Karpas-422 (cell line): ENCODE results near the gene NKG7. TPM values are rescaled to one million over a fixed set of nuclear protein-coding genes. Genes with fewer than 3 reads are reported as not detected.

Experiments
- DNase-seq: peaks from one replicate; pipeline ENCODE4 v3.0.0-alpha.2; 2015
- H2AFZ ChIP-seq: fragments of 200-600 bp; sonication (generic); 2 replicates; pipeline ENCODE4 v1.6.1; 2014; ENCODE audit warnings: antibody characterized with exemption, low read length, mixed read lengths
- H3K27ac ChIP-seq: fragments of 200-600 bp; sonication (generic); 2 replicates; pipeline ENCODE4 v1.5.1; 2014; ENCODE audit warnings: mild to moderate bottlenecking, low read length, moderate library complexity
- H3K27me3 ChIP-seq: fragments of 200-600 bp; sonication (generic); 2 replicates; pipeline ENCODE4 v1.6.1; 2014; ENCODE audit warnings: low read length, mixed read lengths
- H3K36me3 ChIP-seq: fragments of 200-600 bp; sonication (generic); 2 replicates; pipeline ENCODE4 v1.6.1; 2014; ENCODE audit warnings: low read length, mixed read lengths; ENCODE audit not compliant: insufficient read depth
- H3K4me1 ChIP-seq: fragments of 200-600 bp; sonication (generic); 2 replicates; pipeline ENCODE4 v1.6.1; 2014; ENCODE audit warnings: mild to moderate bottlenecking, low read length, mixed read lengths
- H3K4me2 ChIP-seq: fragments of 200-600 bp; sonication (generic); 2 replicates; pipeline ENCODE4 v1.6.1; 2014; ENCODE audit warnings: low read length, low read depth, mild to moderate bottlenecking; ENCODE audit not compliant: poor library complexity, severe bottlenecking
- H3K4me3 ChIP-seq: fragments of 200-600 bp; sonication (generic); 2 replicates; pipeline ENCODE4 v1.5.1; 2014; ENCODE audit warnings: mild to moderate bottlenecking, antibody characterized with exemption, low read length, mixed read lengths
- H3K79me2 ChIP-seq: fragments of 200-600 bp; sonication (generic); 2 replicates; pipeline ENCODE4 v1.6.1; 2014; ENCODE audit warnings: mild to moderate bottlenecking, low read length, mixed read lengths
- H3K9ac ChIP-seq: fragments of 200-600 bp; sonication (generic); 2 replicates; pipeline ENCODE4 v1.6.0; 2014; ENCODE audit warnings: low read length
- H3K9me2 ChIP-seq: fragments of 200-600 bp; sonication (generic), shearing (Covaris generic); replicated peaks from 2 replicates; pipeline ENCODE4 v1.6.0; 2014; ENCODE audit warnings: mild to moderate bottlenecking, low read length, moderate library complexity; ENCODE audit not compliant: insufficient read depth
- H3K9me3 ChIP-seq: fragments of 300-700, 200-600 bp; sonication (generic); 2 replicates; pipeline ENCODE4 v1.6.1; 2014; ENCODE audit warnings: low read length, mixed read lengths
- H4K20me1 ChIP-seq: fragments of 200-600 bp; sonication (generic); 2 replicates; pipeline ENCODE4 v1.6.1; 2014; ENCODE audit warnings: mild to moderate bottlenecking, antibody characterized with exemption, low read length, low read depth; ENCODE audit not compliant: insufficient read depth
- total RNA-seq: library from RNA; depleted of rRNA; stranded (reverse); fragments of >200 nt; shearing (Covaris generic); gene quantifications from 2 replicates; pipeline ENCODE4 v1.2.3, GENCODE V29; 2014; ENCODE audit warnings: low replicate concordance

NKG7 gene
- total RNA-seq, 1 experiment from 2014 or later = not detected

DNA sequence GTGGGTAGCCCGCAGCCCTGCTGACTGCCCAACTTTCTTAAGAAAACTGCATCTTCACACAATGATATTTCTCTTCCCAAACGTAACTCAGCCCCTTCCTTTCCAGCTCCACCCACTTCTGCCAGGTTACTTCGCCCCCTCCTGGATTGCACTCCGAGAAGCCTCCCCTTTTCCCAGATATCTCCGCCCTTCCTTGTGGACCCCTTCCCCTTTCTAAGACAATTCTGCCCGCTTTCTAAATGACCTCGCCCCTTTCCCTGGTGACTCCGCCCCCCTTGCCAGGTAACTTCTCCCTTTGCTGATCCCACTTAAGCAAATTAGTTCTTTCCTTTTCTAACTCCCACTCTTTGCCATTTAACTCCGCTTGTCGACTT is 33.2 kb downstream of the NKG7 start:
- Histone ChIP-seq H3K9ac (peak overlapping the region; percentile 67), H3K27ac (no peak overlapping the region), H4K20me1 (no peaks in the 10 kb centered on the region), H3K79me2 (no peaks in the 10 kb centered on the region), H3K9me3 (no peaks in the 10 kb centered on the region), H3K4me1 (peaks cover 33% of the 10 kb centered on the region), H3K4me3 (peak overlapping the region; percentile 66), H3K9me2 (no peaks in the 10 kb centered on the region), H2AFZ (peak overlapping the region; percentile 50; the same call in 1 of the 2 replicates), H3K27me3 (no peaks in the 10 kb centered on the region), H3K4me2 (peak overlapping the region; percentile 65), H3K36me3 (no peaks in the 10 kb centered on the region)
- no peak for DNase-seq

DNA sequence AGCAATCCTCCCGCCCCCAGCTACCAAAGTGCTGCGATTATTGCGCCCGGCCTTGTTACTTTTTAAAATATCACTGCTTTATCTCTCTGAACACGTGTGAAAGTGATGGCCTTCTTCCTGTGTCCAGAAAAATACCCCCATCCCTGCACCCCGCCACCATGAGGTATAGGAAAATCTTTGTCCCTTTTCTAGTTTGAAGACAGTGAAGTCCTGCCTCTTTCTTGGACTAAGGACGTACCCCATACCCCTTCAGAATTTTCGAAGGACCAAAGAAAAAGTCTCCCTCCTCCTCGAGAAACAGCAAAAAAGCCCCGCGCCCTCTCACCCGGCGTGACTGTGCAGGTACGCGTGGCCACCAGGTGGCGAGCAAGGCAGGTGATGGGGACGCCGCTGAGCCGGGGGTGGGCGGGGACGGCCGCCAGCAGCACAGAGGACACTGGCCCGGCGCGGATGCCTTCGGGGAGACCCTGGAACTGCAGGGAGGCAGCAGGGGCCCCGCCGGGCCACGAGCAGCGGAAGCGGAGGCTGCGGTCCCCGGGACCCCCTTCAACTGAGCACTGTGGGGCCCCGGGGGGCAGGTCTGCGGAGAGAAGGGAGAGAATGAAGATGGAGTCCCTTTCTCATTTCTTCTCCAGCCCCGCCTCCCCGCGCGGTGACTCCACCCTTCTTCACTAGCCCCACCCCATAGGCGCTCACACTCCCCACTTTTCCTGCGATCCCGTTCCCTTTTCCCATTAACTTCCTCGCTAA is 33.7 kb downstream of the NKG7 start:
- Histone ChIP-seq H3K4me2 (peak overlapping the region; percentile 65), H3K36me3 (no peaks in the 10 kb centered on the region), H3K4me1 (peaks cover 31% of the 10 kb centered on the region), H3K27me3 (no peaks in the 10 kb centered on the region), H3K9me2 (no peaks in the 10 kb centered on the region), H3K4me3 (peak overlapping the region; percentile 66), H4K20me1 (no peaks in the 10 kb centered on the region), H3K9ac (peak overlapping the region; percentile 67), H3K9me3 (no peaks in the 10 kb centered on the region), H3K79me2 (no peaks in the 10 kb centered on the region), H3K27ac (peak overlapping the region; percentile 30; the same call in 1 of the 2 replicates), H2AFZ (peak overlapping the region; percentile 50)
- DNase-seq = peak; percentile 97

DNA sequence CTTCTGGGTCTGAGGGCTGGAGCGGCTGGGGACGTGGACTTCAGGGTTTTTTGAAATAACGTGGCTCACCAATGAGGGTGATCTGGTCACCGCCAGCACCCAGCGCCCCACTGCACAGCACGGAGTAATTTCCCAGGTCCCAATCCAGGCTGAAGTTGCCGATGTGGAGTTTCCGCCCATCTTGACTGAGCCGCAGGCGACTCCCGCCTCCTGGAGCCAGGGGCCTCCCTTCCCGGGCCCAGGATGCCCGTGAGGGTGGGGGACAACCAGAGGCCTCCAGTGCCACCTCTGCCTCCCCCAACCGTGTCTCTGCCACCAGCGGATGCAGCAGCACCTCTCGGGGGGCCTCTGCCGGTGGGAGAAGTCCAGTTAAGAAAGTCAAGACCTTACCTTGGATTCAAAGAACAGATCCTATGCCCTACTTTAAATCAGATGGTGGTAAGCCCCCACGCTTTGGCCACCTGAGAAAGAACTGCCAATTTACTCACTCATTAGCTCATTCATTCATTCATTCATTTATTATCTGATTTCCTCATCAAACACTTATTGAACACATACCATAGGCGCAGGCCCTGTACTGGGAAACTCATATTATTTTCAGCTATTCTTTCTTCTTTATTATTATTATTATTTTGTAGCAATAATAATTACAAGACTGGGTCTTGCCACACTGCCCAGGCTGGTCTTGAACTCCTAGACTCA is 34.4 kb downstream of the NKG7 start:
- H3K9me2 ChIP-seq = no peaks in the 10 kb centered on the region
- H3K36me3 ChIP-seq = no peaks in the 10 kb centered on the region
- H2AFZ ChIP-seq = peak overlapping the region; percentile 50; the same call in 1 of the 2 replicates
- peak overlapping the region; percentile 66 for H3K4me3 ChIP-seq
- no peaks in the 10 kb centered on the region for H3K9me3 ChIP-seq
- H3K9ac ChIP-seq = peak overlapping the region; percentile 67
- no peaks in the 10 kb centered on the region for H3K27me3 ChIP-seq
- H3K79me2 ChIP-seq = peaks cover 4% of the 10 kb centered on the region; the same call in 1 of the 2 replicates
- peaks cover 30% of the 10 kb centered on the region for H3K4me1 ChIP-seq
- H4K20me1 ChIP-seq = no peaks in the 10 kb centered on the region
- H3K27ac ChIP-seq = peak overlapping the region; percentile 30; the same call in 1 of the 2 replicates
- DNase-seq = no peak
- peak overlapping the region; percentile 65 for H3K4me2 ChIP-seq

DNA sequence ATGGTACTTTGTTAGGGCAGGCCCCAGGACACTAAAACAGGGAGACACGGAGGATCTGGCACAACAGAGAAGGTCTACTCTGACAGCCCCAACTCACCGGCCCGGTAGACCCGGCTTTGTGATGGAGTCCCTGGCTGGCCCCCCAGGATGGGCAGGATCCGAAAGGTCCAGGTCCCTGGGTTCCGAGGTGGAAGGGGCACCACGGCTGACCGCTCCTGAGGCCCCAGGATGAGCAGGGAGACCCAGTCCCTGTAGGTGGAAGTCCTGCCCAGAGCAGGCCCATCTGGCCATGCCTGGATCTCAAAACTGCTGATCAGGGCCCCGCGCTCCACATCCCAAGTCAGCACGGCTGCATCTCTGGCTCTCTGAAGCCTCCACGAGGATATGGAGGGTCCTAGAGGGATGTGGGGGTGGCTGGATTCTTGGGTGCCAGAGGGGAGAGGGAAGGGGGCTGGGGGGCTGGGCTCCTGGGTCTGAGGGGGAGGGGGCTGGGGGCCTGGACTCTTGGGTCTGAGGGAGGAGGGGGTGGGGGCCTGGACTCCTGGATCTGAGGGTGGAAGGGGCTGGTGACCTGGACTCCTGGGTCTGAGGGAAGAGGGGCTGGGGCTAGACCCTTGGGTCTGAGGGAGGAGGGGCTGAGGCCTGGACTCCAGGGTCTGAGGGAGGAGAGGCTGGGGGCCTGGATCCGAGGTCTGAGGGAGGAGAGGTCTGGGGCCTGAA is 35.2 kb downstream of the NKG7 start:
- no peak for DNase-seq
- no peaks in the 10 kb centered on the region for H3K27me3 ChIP-seq
- no peak overlapping the region for H3K9ac ChIP-seq

DNA sequence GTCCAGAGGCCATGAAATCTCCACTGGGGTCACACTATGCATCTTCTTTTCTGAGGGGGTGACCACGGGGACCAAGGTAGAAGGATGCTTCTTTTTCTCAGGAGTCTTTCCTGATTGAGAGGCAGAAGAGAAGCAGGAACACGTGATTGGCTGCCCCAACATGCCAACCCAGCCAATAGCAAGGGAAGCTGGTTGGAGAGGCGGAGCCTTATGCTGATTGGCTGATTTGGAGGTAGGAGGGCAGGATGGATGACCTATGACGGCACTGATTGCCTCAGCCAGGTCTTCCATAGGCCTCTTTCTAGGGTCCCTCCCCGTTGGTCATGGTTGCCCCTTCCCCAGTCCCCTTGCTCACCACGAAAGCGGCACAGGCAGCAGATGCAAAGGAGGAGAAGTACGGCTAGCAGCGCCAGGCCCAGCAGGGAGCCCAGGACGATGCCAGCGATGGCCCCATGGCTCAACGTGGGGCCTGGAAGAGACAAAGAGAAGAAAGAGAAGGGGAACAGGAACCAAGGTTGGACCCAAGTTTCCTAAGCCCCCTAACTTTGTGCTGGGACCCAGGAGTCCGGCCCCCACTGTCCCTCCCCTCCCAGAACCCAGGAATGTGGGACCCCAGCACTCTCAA is 38.5 kb downstream of the NKG7 start:
- Histone ChIP-seq H3K4me1 (peaks cover 22% of the 10 kb centered on the region), H3K9me3 (no peaks in the 10 kb centered on the region), H3K36me3 (peaks cover 16% of the 10 kb centered on the region), H3K9ac (peak overlapping the region; percentile 63), H3K9me2 (no peaks in the 10 kb centered on the region), H3K27me3 (no peaks in the 10 kb centered on the region), H3K4me2 (peak overlapping the region; percentile 58), H3K4me3 (peak overlapping the region; percentile 67), H3K27ac (no peak overlapping the region; the same call in 1 of the 2 replicates), H4K20me1 (no peaks in the 10 kb centered on the region), H2AFZ (peak overlapping the region; percentile 48; the same call in 1 of the 2 replicates), H3K79me2 (peaks cover 6% of the 10 kb centered on the region; the same call in 1 of the 2 replicates)
- peak; percentile 97 for DNase-seq

More for the DNA sequence above, 35.2 kb downstream of the NKG7 start:
- no peaks in the 10 kb centered on the region for H4K20me1 ChIP-seq
- H3K79me2 ChIP-seq = peaks cover 6% of the 10 kb centered on the region; the same call in 1 of the 2 replicates
- H3K36me3 ChIP-seq = peaks cover 2% of the 10 kb centered on the region; the same call in 1 of the 2 replicates
- H2AFZ ChIP-seq = no peak overlapping the region
- peaks cover 28% of the 10 kb centered on the region for H3K4me1 ChIP-seq
- H3K9me3 ChIP-seq = no peaks in the 10 kb centered on the region
- H3K27ac ChIP-seq = no peak overlapping the region
- H3K9me2 ChIP-seq = no peaks in the 10 kb centered on the region
- no peak overlapping the region for H3K4me2 ChIP-seq
- no peak overlapping the region for H3K4me3 ChIP-seq

DNA sequence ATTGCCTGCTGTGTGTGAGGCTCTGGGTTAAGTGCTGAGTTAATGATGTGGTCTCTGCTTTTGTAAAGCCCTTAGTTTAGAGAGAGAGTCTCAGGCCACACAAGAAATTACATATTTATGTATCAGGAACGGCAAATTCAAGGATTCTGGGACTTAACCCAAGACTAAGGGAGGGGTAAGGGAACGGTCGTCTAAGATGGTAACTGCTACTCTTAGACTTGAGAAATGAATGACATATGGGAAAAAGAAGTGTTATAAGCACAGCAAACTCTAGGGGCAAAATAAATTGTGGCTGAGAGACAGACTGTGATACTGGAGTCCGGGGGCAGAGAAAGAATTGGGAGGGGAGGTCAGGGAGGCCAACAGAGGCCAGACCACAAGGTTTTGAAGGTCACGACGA is 40.7 kb downstream of the NKG7 start:
- Histone ChIP-seq H3K9ac (no peak overlapping the region), H4K20me1 (no peaks in the 10 kb centered on the region)

DNA sequence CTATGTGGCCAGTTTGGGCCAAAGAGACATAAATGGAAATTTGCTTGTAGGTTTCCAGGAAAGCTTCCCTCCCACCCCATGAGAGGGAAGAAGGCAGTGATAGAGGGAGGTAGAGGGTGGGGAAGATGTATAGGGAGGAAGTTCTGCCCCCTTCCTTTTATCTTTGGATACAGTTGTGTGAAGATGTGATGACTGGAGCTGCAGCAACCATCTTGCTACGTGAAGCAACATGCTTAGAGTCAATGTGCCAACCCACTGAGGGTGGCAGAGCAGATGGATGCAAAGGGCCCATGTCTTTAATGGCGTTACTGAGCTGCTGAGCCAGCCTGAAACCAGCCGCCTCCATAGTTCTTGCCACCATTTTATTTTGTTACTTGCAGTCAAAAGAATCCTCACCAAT is 41.3 kb downstream of the NKG7 start:
- no peaks in the 10 kb centered on the region for H3K9me2 ChIP-seq
- H3K4me2 ChIP-seq = no peak overlapping the region
- H3K4me3 ChIP-seq = no peak overlapping the region
- no peak overlapping the region for H3K9ac ChIP-seq
- H4K20me1 ChIP-seq = no peaks in the 10 kb centered on the region
- H3K27ac ChIP-seq = no peak overlapping the region
- peaks cover 6% of the 10 kb centered on the region; the same call in 1 of the 2 replicates for H3K79me2 ChIP-seq
- no peaks in the 10 kb centered on the region for H3K9me3 ChIP-seq
- no peak for DNase-seq
- H3K36me3 ChIP-seq = peaks cover 16% of the 10 kb centered on the region
- peaks cover 14% of the 10 kb centered on the region for H3K4me1 ChIP-seq
- no peaks in the 10 kb centered on the region for H3K27me3 ChIP-seq
- no peak overlapping the region for H2AFZ ChIP-seq

More for the DNA sequence above, 40.7 kb downstream of the NKG7 start:
- peaks cover 14% of the 10 kb centered on the region for H3K4me1 ChIP-seq
- H3K27me3 ChIP-seq = no peaks in the 10 kb centered on the region
- no peak for DNase-seq
- H2AFZ ChIP-seq = no peak overlapping the region
- peaks cover 6% of the 10 kb centered on the region; the same call in 1 of the 2 replicates for H3K79me2 ChIP-seq
- no peak overlapping the region for H3K4me2 ChIP-seq
- peaks cover 16% of the 10 kb centered on the region for H3K36me3 ChIP-seq
- H3K27ac ChIP-seq = no peak overlapping the region
- no peaks in the 10 kb centered on the region for H3K9me2 ChIP-seq
- no peak overlapping the region for H3K4me3 ChIP-seq
- no peaks in the 10 kb centered on the region for H3K9me3 ChIP-seq
